ENCODE data around the gene SHB.

DNA sequence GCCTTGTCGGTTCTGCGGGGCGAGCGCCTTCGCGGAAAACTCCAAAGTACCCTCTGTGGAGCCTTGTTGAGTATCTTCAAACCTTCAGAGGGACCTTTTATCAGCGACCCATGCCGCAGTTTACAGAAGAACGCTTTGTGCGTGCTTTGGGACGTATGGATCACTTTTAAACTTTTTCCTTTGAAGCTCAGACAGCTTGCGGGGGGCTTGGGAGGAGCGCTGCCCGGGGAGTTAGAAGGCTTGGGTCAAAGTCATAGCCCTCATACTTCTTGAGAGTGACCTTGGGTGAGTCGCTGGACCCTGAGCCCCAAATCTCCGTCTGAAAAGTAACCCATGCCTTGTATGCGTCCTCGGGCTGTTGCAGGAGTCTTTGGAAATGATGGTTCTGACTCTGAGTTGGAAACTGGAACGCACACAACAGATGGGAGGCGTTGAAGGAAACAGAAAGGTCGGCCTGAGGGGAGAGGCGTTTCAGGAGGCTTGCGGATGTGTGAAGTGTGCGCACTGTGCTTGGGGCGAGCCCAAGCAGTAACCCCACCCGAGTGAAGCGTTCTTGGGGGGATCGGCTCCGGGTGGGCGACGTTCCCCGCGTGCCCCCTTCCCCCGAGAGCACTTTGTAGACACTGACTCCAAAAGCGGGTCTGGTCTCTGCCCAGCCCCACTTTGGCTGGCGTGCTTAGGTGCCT, 164.4 kb downstream of the SHB start:
- TF ChIP-seq POLR2A (IDR thresholded peaks at IDR 0.05) = no peak
- TF ChIP-seq CTCF (IDR thresholded peaks at IDR 0.05) = no peak

Data from lower leg skin (tissue), 3 donors.